GM19035 (cell line): ENCODE results near the gene LMCD1.

Experiments used
- ATAC-seq: cut with Tn5 transposase; IDR thresholded peaks from one replicate; pipeline ENCODE4 v1.9.1; 2021; ENCODE audit not compliant: unreplicated experiment

LMCD1 gene

DNA sequence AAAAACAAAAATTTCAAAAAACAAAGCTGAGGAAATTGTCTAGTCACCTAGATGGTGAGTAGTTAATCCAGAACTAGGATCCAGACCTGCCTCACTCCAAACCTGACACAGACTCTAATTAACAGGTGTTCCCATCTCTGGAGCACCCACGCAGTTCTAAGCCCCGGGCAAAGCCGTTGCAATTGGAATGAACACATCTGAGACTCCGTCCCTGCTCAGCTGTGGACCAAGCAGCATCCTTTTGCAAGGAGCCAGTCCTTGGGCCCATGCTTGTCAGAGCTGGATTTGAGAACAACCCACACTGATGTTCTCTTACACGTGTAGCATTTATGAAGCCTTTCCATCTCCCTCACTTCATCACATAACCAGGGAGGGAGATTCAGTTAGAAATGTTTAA is 54.8 kb downstream of the LMCD1 start:
- no peak for ATAC-seq

GRCh38 chr3:8557298-8557697 is 55.7 kb downstream of the LMCD1 start:
- ATAC-seq: no peak

DNA sequence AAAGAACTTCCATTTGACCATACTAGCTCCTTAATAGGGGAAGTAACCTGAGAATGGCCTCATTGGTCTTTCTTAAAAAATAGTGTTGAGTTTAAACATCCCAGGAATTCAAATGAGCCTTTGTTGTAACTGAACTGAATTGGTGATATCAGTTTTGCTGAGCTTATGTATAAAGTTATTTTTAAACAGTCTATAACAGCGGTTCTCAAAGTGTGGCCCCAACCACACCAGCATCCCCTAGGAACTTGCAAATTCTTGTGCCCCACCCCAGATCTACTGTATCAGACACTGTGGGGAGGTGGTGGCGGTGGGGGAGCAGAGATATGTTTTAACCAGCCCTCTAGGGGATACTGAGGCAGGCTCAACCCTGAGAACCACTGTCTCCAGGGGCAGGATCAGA is 57.0 kb downstream of the LMCD1 start:
- ATAC-seq: no peak

GRCh38 chr3:8559351-8559750 is 57.7 kb downstream of the LMCD1 start:
- ATAC-seq: no peak

- ATAC-seq: no peak
Observed at GRCh38 chr3:8560366-8561007, 58.9 kb downstream of the LMCD1 start.

DNA sequence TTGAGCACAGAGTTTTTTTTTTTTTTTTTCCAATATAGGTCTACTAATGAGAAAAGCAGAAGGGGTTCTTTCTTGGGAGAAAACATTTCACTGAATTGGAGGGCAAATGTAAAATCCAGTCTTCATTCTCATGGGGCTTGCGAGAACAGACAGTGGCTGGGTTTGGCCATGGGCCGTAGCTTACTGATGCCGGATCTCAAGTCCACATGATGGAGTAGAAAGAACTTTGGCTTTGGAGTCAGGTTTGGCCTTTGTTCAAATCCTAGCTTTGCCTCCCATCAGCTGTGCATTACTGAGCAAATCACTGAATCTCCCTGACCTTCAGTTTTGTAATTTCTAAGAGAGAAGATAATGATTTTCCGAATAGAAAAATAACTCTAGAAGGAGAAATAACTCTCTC is 59.7 kb downstream of the LMCD1 start:
- no peak for ATAC-seq

- no peak for ATAC-seq
Observed at GRCh38 chr3:8562081-8562595, 60.5 kb downstream of the LMCD1 start.

DNA sequence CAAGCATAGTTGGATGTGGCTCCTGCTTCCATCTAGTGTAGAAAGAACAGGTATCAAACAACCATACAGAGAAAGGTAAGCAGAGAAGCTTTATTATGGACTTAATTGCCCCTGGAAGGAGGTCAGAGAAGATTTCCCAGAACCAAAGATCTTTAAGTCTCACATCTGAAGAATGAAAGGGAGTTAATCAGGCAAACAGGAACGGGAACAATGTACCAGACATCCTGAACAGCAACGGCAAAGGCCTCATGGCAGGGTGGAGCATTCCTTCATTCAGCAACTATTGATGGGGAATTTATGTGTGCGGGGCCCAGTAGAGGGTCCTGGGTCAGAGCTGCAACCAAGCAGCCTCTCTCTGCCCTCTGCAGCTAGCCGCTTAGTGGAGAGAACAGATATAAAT is 61.5 kb downstream of the LMCD1 start:
- ATAC-seq: no peak

DNA sequence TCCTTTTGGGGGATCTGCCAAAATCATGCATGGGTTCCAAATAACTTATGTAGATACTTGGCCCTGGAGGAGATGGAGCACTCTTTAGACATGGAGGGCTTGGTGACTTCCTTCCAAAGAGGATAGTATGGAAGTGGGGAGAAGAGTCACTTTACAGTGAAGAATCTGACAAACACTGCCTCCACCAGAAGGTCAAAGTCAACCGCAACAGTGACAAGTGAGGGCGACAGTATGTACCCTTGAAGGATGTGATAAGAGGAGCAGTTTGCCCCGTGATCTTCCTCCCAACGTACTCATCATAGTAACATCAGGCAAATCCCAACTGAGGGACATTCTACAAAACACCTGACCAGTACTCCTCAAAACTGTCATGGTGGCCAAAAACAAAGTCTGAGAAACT is 62.0 kb downstream of the LMCD1 start:
- ATAC-seq: no peak

DNA sequence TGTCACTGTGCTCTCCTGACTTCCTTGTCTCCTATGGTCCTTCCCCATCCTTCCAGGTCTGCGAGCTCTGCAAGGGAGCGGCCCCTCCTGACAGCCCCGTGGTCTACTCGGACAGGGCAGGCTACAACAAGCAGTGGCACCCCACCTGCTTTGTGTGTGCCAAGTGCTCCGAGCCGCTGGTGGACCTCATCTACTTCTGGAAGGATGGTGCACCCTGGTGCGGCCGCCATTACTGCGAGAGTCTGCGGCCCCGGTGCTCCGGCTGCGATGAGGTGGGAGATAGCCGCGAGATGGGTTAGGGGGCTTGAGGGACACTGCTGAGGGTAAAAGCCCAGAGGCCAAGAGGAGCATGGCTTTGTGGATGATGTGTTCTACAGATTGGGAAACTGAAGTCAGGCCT is 63.8 kb downstream of the LMCD1 start:
- no peak for ATAC-seq

GRCh38 chr3:8567784-8568575 is 66.4 kb downstream of the LMCD1 start:
- ATAC-seq: no peak

- ATAC-seq: no peak
Observed at GRCh38 chr3:8571256-8571655, 69.6 kb downstream of the LMCD1 start.

GRCh38 chr3:8573342-8573926 is 71.8 kb downstream of the LMCD1 start:
- ATAC-seq: no peak

DNA sequence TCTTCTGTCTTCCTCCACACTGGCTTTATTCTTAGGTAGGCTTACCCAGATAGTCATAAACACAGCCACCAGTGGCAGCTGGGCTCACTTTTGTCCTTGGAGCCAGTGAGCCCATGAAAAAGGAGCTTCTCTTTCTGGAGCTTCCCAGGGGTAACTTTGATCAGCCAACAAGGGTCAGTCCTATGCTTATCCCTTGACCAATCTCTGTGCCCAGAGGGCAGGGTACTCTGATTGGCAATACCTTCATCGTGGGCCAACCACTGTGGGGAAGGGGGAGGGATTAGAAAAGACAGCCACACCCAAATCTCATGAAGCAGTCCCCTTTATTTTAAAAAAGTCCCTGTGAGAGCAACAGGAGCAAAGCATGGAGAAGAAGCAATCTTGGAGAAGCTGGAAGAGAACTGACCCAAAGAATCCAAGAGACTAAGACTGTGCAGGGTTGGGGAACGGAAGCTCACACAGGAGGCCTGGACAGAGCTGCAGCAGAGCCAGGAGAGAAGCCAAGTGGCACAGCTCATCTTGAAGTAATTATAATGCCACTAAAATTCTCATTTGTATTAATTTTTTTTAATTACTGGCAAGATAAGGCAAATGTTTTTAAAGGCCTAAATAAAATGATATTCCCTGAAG is 72.5 kb downstream of the LMCD1 start:
- no peak for ATAC-seq

DNA sequence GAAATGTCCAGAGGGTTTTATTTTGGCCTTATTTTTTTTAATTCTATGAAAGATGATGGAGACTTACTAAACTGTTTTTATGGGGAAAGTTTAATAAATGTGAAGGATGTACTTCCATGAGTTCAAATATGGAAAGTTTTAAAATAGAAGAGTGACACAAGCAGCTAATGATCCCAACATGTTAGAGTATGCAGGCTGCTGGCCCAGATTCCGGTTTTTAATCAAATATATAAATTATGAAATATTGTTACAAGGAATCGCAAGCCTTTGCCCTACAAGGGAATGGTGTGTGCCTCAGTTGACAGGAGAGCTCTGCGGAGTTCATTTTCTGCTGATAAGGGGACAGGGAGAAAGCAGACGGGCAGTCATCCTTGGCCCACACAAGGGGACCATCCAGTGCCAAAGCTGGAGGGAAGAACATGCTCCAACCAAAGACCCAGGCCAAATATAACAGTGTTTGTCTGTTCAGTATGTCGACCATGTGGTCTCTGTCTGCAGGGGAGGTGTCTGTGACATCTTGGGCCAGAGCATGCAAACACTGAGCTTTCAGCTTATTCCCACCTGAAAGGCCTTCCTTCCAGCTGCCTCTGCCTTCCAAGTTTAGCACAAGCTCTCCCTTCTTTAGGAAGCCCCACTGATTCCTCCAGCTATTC is 73.2 kb downstream of the LMCD1 start:
- ATAC-seq: no peak

GRCh38 chr3:8575364-8576104 is 73.9 kb downstream of the LMCD1 start:
- ATAC-seq: no peak

- no peak for ATAC-seq
Observed at GRCh38 chr3:8576436-8576835, 74.8 kb downstream of the LMCD1 start.

- ATAC-seq: no peak
Observed at GRCh38 chr3:8576841-8577571, 75.4 kb downstream of the LMCD1 start.

DNA sequence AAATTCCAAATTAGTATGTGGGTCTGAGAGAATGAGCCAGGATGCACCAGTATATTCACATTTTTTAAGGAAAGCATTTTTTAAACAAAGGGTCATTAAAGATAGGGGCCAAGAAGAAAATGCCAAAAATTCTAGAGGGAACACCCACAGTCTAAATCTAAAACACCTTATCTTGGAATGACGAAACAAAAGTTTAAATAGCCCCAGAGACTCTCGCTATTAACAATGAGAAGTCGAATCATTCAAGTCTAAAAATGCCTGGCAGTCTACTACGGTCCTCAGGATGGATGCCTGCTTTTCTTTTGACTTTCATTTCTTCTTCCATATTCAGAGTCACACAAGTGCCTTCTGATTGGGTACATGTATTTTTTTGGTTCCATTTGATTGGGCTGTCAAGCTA is 76.7 kb downstream of the LMCD1 start:
- peak; percentile 36 for ATAC-seq

- ATAC-seq: peak; percentile 97
Observed at GRCh38 chr3:8579096-8579495, 77.5 kb downstream of the LMCD1 start.
